ENCODE measurements around the gene RGL1.

- TF ChIP-seq POLR2AphosphoS2 (IDR thresholded peaks at IDR 0.05; ENCODE audit: low read length) (no peak), CBX3 (IDR thresholded peaks at IDR 0.05; ENCODE audit: borderline replicate concordance in 1 of 2, low read length in 2 of 2) (no peak), ATF2 (CRISPR knock-in tag; IDR thresholded peaks at IDR 0.05) (no peak), CTCF (IDR thresholded peaks at IDR 0.05 in 2 of 3, conservative IDR thresholded peaks at IDR 0.05 in 1 of 3; ENCODE audit: insufficient read depth in 2 of 3, low read depth in 1 of 3, low read length in 3 of 3) (no peak), CCAR2 (IDR thresholded peaks at IDR 0.05; ENCODE audit: low read depth, low read length) (no peak), BRCA1 (IDR thresholded peaks at IDR 0.05) (no peak), BRCA1 (CRISPR knock-in tag; IDR thresholded peaks at IDR 0.05) (no peak), GTF2F1 (IDR thresholded peaks at IDR 0.05; ENCODE audit: low read depth, low read length) (no peak), YY1 (IDR thresholded peaks at IDR 0.05; ENCODE audit: borderline replicate concordance in 1 of 3, control insufficient read depth in 1 of 3, extremely low read depth in 1 of 3, insufficient read depth in 3 of 3, insufficient read length in 1 of 3, insufficient replicate concordance in 2 of 3, low read depth in 1 of 3, low read length in 2 of 3) (no peak)
Measured at GRCh38 chr1:183945428-183946319, 140.8 kb downstream of the RGL1 start.

All from K562 (cell line).